GM12891 (cell line): ENCODE data around the gene INSRR.

Source experiments
- DNase-seq: peaks from one replicate; pipeline ENCODE4 v3.0.0; 2011; ENCODE audit warnings: low spot score; ENCODE audit not compliant: insufficient read length
- FAIRE-seq: peaks from 2 replicates; lab custom pipeline; 2011; peaks lifted over from hg19 to GRCh38; lab: Jason Lieb, UNC
- PAX5 ChIP-seq: IDR thresholded peaks from 2 replicates; pipeline ENCODE4 v1.6.1; 2011; ENCODE audit warnings: low read length, moderate library complexity, mild to moderate bottlenecking; ENCODE audit not compliant: insufficient read depth, severe bottlenecking
- POLR2A ChIP-seq: IDR thresholded peaks from 2 replicates; pipeline ENCODE4 v1.6.1; 2011; ENCODE audit warnings: low read depth, low read length, control low read depth
- POLR2AphosphoS5 ChIP-seq: IDR thresholded peaks from 2 replicates; pipeline ENCODE4 v1.6.1; 2011; ENCODE audit warnings: low read depth, low read length, control low read depth
- POU2F2 ChIP-seq: IDR thresholded peaks from 2 replicates; pipeline ENCODE4 v1.6.1; 2011; ENCODE audit warnings: low read depth, mild to moderate bottlenecking, control low read depth, low read length, moderate library complexity
- SPI1 ChIP-seq: IDR thresholded peaks from 2 replicates; pipeline ENCODE4 v1.6.1; 2011; ENCODE audit warnings: low read depth, low read length, control low read depth
- TAF1 ChIP-seq: IDR thresholded peaks from 2 replicates; pipeline ENCODE4 v1.6.1; 2011; ENCODE audit warnings: low read depth, low read length, control low read depth

Gene INSRR

DNA sequence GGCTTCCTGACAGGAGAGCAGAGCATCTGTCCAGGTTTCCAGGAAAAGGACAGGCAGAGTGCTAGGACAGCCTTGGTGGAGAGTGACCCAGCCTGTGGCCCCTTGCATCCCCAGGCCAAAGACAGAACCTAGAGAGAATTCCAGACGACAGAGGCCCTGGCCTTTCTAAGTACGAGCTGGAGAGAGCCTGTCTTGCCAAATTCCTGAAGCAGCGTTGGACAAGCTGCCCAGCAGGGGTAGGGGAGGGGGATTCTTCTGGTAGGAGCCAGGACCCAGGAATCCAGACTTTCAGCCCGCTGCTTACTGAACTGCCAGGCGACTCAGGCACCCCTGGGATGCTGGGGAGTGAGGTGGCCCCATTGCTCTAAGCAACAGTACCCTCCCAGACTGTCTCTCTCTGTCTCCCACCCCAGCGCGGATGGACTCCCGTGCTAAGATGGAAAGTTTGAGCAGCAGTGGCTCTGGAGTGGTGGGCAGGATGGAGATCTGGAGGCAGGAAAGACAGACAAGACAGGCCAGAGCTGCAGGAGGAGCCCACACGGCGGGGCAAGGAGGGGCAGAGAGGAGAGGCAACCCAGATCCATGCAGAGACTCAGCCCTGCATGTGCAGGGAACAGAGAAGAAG lies 25.8 kb upstream of the INSRR start:
- DNase-seq: no peak
- TF ChIP-seq POLR2A (no peak), PAX5 (no peak), POU2F2 (no peak), SPI1 (no peak), TAF1 (no peak), POLR2AphosphoS5 (no peak)
- FAIRE-seq: no peak

- DNase-seq (no peak), FAIRE-seq (no peak)
- no peak for TF ChIP-seq POLR2A
- TF ChIP-seq POU2F2: no peak
- no peak for TF ChIP-seq PAX5
- no peak for TF ChIP-seq SPI1
- no peak for TF ChIP-seq TAF1
- TF ChIP-seq POLR2AphosphoS5: no peak
Measured at GRCh38 chr1:156883919-156884318, 25.0 kb upstream of the INSRR start.

DNA sequence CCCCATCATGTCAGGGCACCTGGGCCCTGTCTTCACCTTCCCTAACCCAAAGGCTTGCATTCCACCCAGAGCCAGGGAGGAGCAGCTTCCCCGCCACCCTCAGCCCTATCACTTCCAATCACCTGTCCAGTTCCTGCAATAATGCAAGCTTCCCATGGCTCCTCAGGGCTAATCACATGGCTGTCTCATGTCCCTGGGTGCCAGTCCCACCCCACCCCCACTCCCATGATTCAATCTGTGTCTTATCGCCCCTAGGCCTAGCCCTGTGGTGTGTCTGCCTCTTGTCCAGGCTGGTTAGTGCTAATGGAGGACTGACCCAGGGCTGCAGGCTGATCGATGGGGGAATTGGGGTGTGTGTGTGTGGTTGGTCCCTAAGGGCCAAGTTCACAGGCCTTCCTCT lies 23.6 kb upstream of the INSRR start:
- TF ChIP-seq TAF1: no peak
- FAIRE-seq (no peak), DNase-seq (no peak)

- FAIRE-seq: no peak
- TF ChIP-seq TAF1 (no peak), POLR2A (no peak), SPI1 (no peak), POLR2AphosphoS5 (no peak), PAX5 (no peak), POU2F2 (no peak)
- DNase-seq: no peak
Measured at GRCh38 chr1:156881663-156882062, 22.7 kb upstream of the INSRR start.

- DNase-seq (no peak), FAIRE-seq (no peak)
- TF ChIP-seq PAX5 (no peak), POU2F2 (no peak), SPI1 (no peak), TAF1 (no peak), POLR2AphosphoS5 (no peak), POLR2A (no peak)
Measured at GRCh38 chr1:156881101-156881500, 22.2 kb upstream of the INSRR start.

- FAIRE-seq (no peak), DNase-seq (no peak)
- no peak for TF ChIP-seq PAX5
- no peak for TF ChIP-seq POLR2A
- no peak for TF ChIP-seq TAF1
Measured at GRCh38 chr1:156880473-156880872, 21.6 kb upstream of the INSRR start.

DNA sequence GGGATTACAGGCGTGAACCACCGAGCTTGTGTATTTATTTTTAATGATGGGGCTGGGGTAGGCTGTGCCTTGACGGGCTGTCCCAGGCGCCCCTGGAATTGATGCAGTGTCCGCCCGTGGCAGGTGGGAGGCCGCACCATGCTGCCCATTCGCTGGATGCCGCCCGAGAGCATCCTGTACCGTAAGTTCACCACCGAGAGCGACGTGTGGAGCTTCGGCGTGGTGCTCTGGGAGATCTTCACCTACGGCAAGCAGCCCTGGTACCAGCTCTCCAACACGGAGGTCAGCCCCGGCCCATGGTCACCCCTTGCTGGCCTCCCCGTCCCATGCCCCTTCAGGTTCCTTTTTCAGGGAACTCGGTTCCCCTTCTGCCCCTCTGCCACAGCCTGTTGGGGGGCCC lies 21.0 kb upstream of the INSRR start:
- DNase-seq (no peak), FAIRE-seq (no peak)
- no peak for TF ChIP-seq POLR2AphosphoS5
- no peak for TF ChIP-seq TAF1
- no peak for TF ChIP-seq POU2F2
- no peak for TF ChIP-seq POLR2A
- TF ChIP-seq SPI1: no peak
- TF ChIP-seq PAX5: no peak

- TF ChIP-seq POLR2AphosphoS5 (no peak), SPI1 (no peak), TAF1 (no peak), POLR2A (no peak), PAX5 (no peak), POU2F2 (no peak)
- FAIRE-seq: no peak
- DNase-seq: no peak
Measured at GRCh38 chr1:156877433-156878170, 18.7 kb upstream of the INSRR start.

DNA sequence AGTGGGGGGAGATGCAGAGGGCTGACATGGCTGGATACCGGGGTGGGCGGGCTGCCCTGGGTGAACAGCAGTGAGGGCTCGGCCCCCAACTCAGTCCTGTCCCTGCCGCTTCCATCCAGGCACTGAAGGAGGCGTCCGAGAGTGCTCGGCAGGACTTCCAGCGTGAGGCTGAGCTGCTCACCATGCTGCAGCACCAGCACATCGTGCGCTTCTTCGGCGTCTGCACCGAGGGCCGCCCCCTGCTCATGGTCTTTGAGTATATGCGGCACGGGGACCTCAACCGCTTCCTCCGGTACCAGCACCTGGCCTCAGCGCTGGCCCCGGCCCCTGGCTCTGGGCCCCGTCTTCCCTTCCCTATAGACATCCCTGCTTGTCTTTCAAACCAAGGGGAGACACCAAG lies 17.4 kb upstream of the INSRR start:
- FAIRE-seq (no peak), DNase-seq (no peak)
- TF ChIP-seq POLR2A (no peak), TAF1 (no peak), POU2F2 (no peak), SPI1 (no peak), PAX5 (no peak), POLR2AphosphoS5 (no peak)

GRCh38 chr1:156875341-156875615 lies 16.4 kb upstream of the INSRR start:
- no peak for TF ChIP-seq TAF1
- TF ChIP-seq POU2F2: no peak
- TF ChIP-seq POLR2AphosphoS5: no peak
- TF ChIP-seq PAX5: no peak
- TF ChIP-seq POLR2A: no peak
- TF ChIP-seq SPI1: no peak
- FAIRE-seq (no peak), DNase-seq (no peak)

DNA sequence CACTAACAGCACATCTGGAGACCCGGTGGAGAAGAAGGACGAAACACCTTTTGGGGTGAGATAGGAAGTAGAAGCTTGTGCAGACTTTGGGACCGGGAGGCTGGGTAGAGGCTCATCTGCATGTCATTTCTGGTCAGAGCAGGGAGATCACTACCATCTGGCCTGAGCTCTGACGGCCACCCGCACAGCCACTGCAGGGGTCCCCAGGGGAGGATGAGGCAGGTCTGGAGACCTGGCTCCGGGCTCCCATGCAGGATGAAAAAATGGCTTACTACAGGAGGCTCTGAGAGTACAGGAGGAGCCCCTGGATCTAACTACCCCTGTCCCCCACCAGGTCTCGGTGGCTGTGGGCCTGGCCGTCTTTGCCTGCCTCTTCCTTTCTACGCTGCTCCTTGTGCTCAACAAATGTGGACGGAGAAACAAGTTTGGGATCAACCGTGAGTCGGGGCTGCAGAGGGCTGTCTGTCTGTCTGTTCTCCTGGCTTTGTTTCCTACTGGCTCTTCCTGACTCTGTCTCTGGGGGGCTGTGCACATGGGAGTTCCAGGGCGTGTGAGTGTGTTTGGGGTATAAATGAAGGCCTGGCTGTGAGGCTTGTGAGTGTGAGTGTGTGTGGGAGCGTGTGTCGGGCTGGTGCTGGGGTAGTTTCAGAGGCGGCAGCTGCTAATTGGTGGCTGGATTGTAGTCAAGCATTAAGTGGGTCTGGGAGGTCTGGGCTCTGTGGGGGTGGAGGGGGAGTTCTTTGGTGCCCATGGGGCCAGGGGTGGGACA lies 15.8 kb upstream of the INSRR start:
- DNase-seq: no peak
- no peak for FAIRE-seq
- no peak for TF ChIP-seq POLR2A
- TF ChIP-seq SPI1: no peak
- TF ChIP-seq POU2F2: no peak
- TF ChIP-seq TAF1: no peak
- TF ChIP-seq PAX5: no peak
- TF ChIP-seq POLR2AphosphoS5: no peak
